Hepatocyte (in vitro differentiated cells): Measurements from ENCODE around the gene CLDN5. TPM values are rescaled to one million over a fixed set of nuclear protein-coding genes. Genes with fewer than 3 reads are reported as not detected.

Source experiments
- DNase-seq: peaks from one replicate; pipeline ENCODE4 v3.0.0-alpha.2; 2016; ENCODE audit warnings: low spot score
- H2AFZ ChIP-seq: fragments of 200-600 bp; sonication (generic); 2 replicates; pipeline ENCODE4 v1.6.0; 2016; ENCODE audit warnings: antibody characterized with exemption, mild to moderate bottlenecking
- H3K27ac ChIP-seq: fragments of 200-600 bp; sonication (generic); 2 replicates; pipeline ENCODE4 v1.5.1; 2016; ENCODE audit warnings: mild to moderate bottlenecking
- H3K27me3 ChIP-seq: fragments of 200-600 bp; sonication (generic); 2 replicates; pipeline ENCODE4 v1.6.1; 2016
- H3K36me3 ChIP-seq: fragments of 200-600 bp; sonication (generic); replicated peaks from 2 replicates; pipeline ENCODE4 v1.5.1; 2016; ENCODE audit warnings: low read depth; ENCODE audit not compliant: insufficient read depth
- H3K4me1 ChIP-seq: fragments of 200-600 bp; sonication (generic); 2 replicates; pipeline ENCODE4 v1.5.1; 2016; ENCODE audit warnings: mild to moderate bottlenecking, moderate library complexity; ENCODE audit not compliant: insufficient read depth
- H3K4me2 ChIP-seq: fragments of 200-600 bp; sonication (generic); 2 replicates; pipeline ENCODE4 v1.6.0; 2016
- H3K4me3 ChIP-seq: fragments of 200-600 bp; sonication (generic); 2 replicates; pipeline ENCODE4 v1.5.1; 2016; ENCODE audit warnings: mild to moderate bottlenecking
- H3K79me2 ChIP-seq: fragments of 200-600 bp; sonication (generic); 2 replicates; pipeline ENCODE4 v1.6.0; 2017; ENCODE audit warnings: mild to moderate bottlenecking
- H3K9me2 ChIP-seq: fragments of 200-600 bp; sonication (generic); replicated peaks from 2 replicates; pipeline ENCODE4 v1.6.0; 2017; ENCODE audit warnings: mild to moderate bottlenecking; ENCODE audit not compliant: insufficient read depth
- H3K9me3 ChIP-seq: fragments of 200-600 bp; sonication (generic); 2 replicates; pipeline ENCODE4 v1.5.1; 2016; ENCODE audit warnings: low read depth, mild to moderate bottlenecking
- H4K20me1 ChIP-seq: fragments of 200-600 bp; sonication (generic); 2 replicates; pipeline ENCODE4 v1.6.0; 2016; ENCODE audit warnings: mild to moderate bottlenecking; ENCODE audit not compliant: insufficient read depth, poor library complexity, severe bottlenecking
- EZH2 ChIP-seq: fragments of 200-600 bp; sonication (generic); IDR thresholded peaks from 2 replicates; pipeline ENCODE4 v1.6.1; 2016; ENCODE audit warnings: antibody characterized with exemption, mild to moderate bottlenecking, borderline replicate concordance
- EZH2phosphoT487 ChIP-seq: fragments of 200-600 bp; sonication (generic); IDR thresholded peaks from one replicate; pipeline ENCODE4 v1.6.1; 2018; ENCODE audit warnings: antibody characterized with exemption, mild to moderate bottlenecking, low read depth, moderate library complexity; ENCODE audit not compliant: unreplicated experiment, severe bottlenecking
- WGBS: methylation state at CpG from one replicate; pipeline ENCODE4 v1.1.6; 2016; ENCODE audit warnings: low lambda C conversion rate; ENCODE audit errors: missing lambda C conversion rate; 5-methylcytosine and 5-hydroxymethylcytosine counted together
- polyA plus RNA-seq: library from polyadenylated mRNA; unstranded; fragments of >200 nt; fragmentation: Nextera tagmentation; extraction: Ambion mirVana; gene quantifications from 2 replicates; pipeline ENCODE4 v1.2.1, GENCODE V29; 2016
- total RNA-seq: library from RNA; depleted of rRNA; stranded (reverse); fragments of >200 nt; gene quantifications from 2 replicates; pipeline ENCODE4 v1.2.3, GENCODE V29; 2014
- TF ChIP-seq, protein P1 (sequence below): fragments of 200-600 bp; sonication (generic); IDR thresholded peaks from 2 replicates; pipeline ENCODE4 v1.5.1; 2016; ENCODE audit warnings: antibody characterized with exemption, mild to moderate bottlenecking; ENCODE audit not compliant: poor library complexity

Gene CLDN5
- total and polyA plus RNA-seq, 2 experiments from 2014 or later, result 4.9 to 9.9 TPM

DNA sequence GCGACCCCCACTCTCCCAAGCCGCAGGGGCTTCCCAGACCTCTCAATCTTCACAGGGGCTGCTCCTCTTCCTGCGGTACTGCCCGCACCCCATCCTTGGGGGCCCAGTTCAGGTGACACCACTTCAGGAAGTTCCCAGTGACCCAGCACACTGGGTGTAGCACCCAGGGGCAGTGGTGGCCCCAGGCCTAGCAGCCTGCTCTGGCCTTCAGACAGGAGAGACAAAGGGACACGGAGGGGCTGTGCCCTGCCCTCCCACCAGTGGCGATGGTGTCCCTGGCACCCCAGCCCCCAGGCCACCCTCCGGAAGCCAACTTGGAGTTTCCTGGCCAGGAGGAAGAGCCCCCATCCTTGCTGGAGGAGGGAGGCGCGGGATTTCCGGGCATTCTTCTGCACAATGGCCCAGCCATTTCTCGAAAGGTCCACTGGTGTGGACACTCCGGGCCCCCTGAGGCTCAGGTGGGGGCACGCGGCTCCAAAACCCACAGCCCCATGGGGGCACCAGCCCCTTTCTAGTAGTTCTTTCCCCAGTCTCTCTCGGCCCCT is 978 bp upstream of the CLDN5 start:
- H3K27ac ChIP-seq, result no peak overlapping the region
- H4K20me1 ChIP-seq, result no peaks in the 10 kb centered on the region
- H3K4me1 ChIP-seq, result peaks cover 13% of the 10 kb centered on the region
- TF ChIP-seq EZH2phosphoT487, result no peak
- TF ChIP-seq EZH2, result no peak
- TF ChIP-seq, protein P1, sequence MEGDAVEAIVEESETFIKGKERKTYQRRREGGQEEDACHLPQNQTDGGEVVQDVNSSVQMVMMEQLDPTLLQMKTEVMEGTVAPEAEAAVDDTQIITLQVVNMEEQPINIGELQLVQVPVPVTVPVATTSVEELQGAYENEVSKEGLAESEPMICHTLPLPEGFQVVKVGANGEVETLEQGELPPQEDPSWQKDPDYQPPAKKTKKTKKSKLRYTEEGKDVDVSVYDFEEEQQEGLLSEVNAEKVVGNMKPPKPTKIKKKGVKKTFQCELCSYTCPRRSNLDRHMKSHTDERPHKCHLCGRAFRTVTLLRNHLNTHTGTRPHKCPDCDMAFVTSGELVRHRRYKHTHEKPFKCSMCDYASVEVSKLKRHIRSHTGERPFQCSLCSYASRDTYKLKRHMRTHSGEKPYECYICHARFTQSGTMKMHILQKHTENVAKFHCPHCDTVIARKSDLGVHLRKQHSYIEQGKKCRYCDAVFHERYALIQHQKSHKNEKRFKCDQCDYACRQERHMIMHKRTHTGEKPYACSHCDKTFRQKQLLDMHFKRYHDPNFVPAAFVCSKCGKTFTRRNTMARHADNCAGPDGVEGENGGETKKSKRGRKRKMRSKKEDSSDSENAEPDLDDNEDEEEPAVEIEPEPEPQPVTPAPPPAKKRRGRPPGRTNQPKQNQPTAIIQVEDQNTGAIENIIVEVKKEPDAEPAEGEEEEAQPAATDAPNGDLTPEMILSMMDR, result no peak
- no peak overlapping the region for H2AFZ ChIP-seq
- H3K4me2 ChIP-seq, result peak overlapping the region; percentile 88
- peaks cover 55% of the 10 kb centered on the region for H3K27me3 ChIP-seq
- no peak overlapping the region for H3K4me3 ChIP-seq
- 92% methylated on average over 13 of the region's 15 CpGs for WGBS
- no peaks in the 10 kb centered on the region for H3K79me2 ChIP-seq
- H3K9me3 ChIP-seq, result no peaks in the 10 kb centered on the region
- H3K9me2 ChIP-seq, result no peaks in the 10 kb centered on the region
- no peak for DNase-seq
- no peaks in the 10 kb centered on the region for H3K36me3 ChIP-seq

- Histone ChIP-seq H3K4me2 (peak overlapping the region; percentile 88), H4K20me1 (no peaks in the 10 kb centered on the region), H3K4me3 (peak overlapping the region; percentile 20), H2AFZ (peak overlapping the region; percentile 15), H3K4me1 (peaks cover 13% of the 10 kb centered on the region), H3K27me3 (peaks cover 55% of the 10 kb centered on the region), H3K9me2 (no peaks in the 10 kb centered on the region), H3K36me3 (no peaks in the 10 kb centered on the region), H3K27ac (no peak overlapping the region), H3K79me2 (no peaks in the 10 kb centered on the region), H3K9me3 (no peaks in the 10 kb centered on the region)
- TF ChIP-seq EZH2 (no peak), EZH2phosphoT487 (no peak)
- TF ChIP-seq, protein P1, result no peak
- DNase-seq, result no peak
- WGBS, result 4% methylated on average over 90 of the region's 99 CpGs
Observed at GRCh38 chr22:19523240-19524169, 705 bp downstream of the CLDN5 start.

DNA sequence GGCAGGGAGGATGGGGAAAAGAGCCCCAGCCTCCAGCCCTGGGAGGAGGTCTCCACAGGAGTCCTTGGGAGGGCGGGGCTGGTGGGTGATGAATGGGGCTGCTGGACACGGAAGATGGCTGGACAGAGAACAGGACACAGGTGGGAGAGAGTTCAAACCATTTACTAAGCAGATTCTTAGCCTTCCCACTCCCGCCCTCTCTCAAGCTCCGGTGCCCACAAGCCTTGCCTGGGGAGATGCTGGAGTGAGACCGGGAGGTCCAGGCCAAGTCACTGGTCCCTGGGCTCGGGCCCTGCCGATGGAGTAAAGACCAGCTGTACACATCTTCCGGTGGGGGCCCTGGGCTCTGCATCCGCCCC is 1.4 kb downstream of the CLDN5 start:
- no peaks in the 10 kb centered on the region for H3K9me2 ChIP-seq
- peaks cover 13% of the 10 kb centered on the region for H3K4me1 ChIP-seq
- peak overlapping the region; percentile 88 for H3K4me2 ChIP-seq
- H3K27me3 ChIP-seq, result peaks cover 55% of the 10 kb centered on the region
- H3K4me3 ChIP-seq, result no peak overlapping the region
- 38% methylated on average over 9 of the region's 9 CpGs for WGBS
- no peak for DNase-seq
- no peak overlapping the region for H2AFZ ChIP-seq
- TF ChIP-seq EZH2phosphoT487, result no peak
- TF ChIP-seq, protein P1, result no peak
- TF ChIP-seq EZH2, result no peak
- H3K27ac ChIP-seq, result no peak overlapping the region
- H3K9me3 ChIP-seq, result no peaks in the 10 kb centered on the region
- H3K36me3 ChIP-seq, result no peaks in the 10 kb centered on the region
- no peaks in the 10 kb centered on the region for H4K20me1 ChIP-seq
- H3K79me2 ChIP-seq, result no peaks in the 10 kb centered on the region
